ENCODE measurements around the gene TBK1.

TBK1 gene

DNA sequence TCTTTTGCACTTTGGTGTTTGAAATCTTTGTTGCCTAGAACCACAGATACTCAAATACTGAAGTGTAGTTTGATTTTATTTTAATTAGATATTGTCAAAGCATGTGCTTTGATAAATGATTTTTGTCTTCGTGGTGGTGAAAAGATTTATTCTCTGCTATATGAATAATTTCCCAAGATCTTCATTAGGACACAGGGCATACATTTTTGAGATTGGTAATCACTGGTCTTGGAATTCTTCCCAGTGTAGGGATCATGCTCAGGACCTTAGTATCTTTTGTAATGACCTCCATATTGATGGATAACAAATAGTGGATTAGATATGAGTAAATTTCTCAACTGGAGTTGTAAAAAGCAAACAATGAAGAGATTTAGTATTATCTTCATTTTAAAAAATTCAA, 28.2 kb downstream of the TBK1 start:
- Histone ChIP-seq H3K27me3 (ENCODE audit: control insufficient read depth, insufficient read depth, low read length) (no peaks in the 10 kb centered on the region), H3K9ac (ENCODE audit: low read length) (no peak overlapping the region), H3K27ac (ENCODE audit: low read depth, low read length) (no peak overlapping the region), H3K4me1 (ENCODE audit: control insufficient read depth, insufficient read depth, low read length) (no peaks in the 10 kb centered on the region), H3K4me3 (ENCODE audit: low read length) (no peak overlapping the region), H3K36me3 (ENCODE audit: control insufficient read depth, insufficient read depth, low read length) (peaks cover 5% of the 10 kb centered on the region)

DNA sequence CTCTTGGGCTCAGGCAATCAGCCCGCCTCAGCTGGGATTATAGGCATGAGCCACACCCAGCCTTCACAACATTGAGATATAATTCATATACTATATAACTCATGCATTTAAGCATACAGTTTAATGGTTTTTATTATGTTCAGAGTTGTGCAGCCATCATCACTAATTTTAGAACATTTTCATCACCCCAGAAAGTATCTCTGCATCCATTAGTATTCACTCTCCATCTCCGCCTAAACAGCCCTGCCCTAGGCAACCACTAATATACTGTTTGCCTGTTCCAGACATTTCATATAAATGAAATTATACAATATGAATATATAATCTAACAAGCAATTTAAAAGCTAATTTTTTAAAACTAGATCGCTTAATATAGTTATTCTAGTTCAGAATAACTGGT, 34.7 kb downstream of the TBK1 start:
- H3K27me3 ChIP-seq (ENCODE audit: control insufficient read depth, insufficient read depth, low read length) = no peaks in the 10 kb centered on the region

DNA sequence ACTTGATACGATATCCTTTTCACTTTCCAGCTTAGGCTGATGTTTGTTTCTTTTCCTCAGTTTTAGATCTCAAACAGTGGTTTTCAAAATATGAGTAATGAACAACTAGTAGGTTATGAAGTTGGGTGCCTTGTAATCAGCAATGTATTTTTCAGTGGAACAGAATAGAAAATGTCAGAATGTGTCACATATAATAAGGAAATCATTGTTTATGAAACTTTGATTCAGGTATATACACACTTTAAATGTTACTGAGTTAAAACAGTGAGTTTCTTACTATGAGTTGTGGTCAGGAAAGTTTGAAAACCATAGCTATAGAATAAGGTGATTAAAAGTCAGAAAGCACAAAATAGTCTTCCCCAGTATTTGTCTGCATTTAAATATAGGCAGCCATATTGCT, 39.8 kb downstream of the TBK1 start:
- H3K4me3 ChIP-seq (ENCODE audit: low read length) = no peak overlapping the region
- H3K27ac ChIP-seq (ENCODE audit: low read depth, low read length) = no peak overlapping the region
- no peaks in the 10 kb centered on the region for H3K27me3 ChIP-seq (ENCODE audit: control insufficient read depth, insufficient read depth, low read length)
- H3K9ac ChIP-seq (ENCODE audit: low read length) = no peak overlapping the region
- H3K36me3 ChIP-seq (ENCODE audit: control insufficient read depth, insufficient read depth, low read length) = peaks cover 15% of the 10 kb centered on the region
- H3K4me1 ChIP-seq (ENCODE audit: control insufficient read depth, insufficient read depth, low read length) = no peaks in the 10 kb centered on the region

More for the DNA sequence above, 34.7 kb downstream of the TBK1 start:
- H3K36me3 ChIP-seq (ENCODE audit: control insufficient read depth, insufficient read depth, low read length) = peaks cover 9% of the 10 kb centered on the region
- H3K4me3 ChIP-seq (ENCODE audit: low read length) = no peak overlapping the region
- H3K27ac ChIP-seq (ENCODE audit: low read depth, low read length) = no peak overlapping the region
- no peaks in the 10 kb centered on the region for H3K4me1 ChIP-seq (ENCODE audit: control insufficient read depth, insufficient read depth, low read length)
- H3K9ac ChIP-seq (ENCODE audit: low read length) = no peak overlapping the region

DNA sequence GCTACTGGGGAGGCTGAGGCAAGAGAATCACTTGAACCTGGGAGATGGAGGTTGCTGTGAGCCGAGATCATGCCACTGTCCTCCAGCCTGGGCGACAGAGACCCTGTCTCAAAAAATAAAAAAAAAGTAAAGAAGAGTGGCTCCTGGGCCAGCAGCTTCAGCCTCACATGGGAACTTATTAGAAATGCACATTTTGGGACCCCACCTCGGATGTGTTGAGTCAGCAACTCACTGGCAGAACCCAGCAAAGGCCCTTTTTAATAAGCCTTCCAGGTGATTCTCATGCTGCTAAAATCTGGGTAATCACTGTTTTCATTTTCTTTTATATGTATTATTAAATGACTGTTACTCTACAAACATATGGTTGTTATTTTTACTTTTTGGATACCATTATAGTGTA, 41.6 kb downstream of the TBK1 start:
- Histone ChIP-seq H3K4me3 (ENCODE audit: low read length) (no peak overlapping the region), H3K9ac (ENCODE audit: low read length) (no peak overlapping the region), H3K36me3 (ENCODE audit: control insufficient read depth, insufficient read depth, low read length) (peaks cover 15% of the 10 kb centered on the region), H3K4me1 (ENCODE audit: control insufficient read depth, insufficient read depth, low read length) (no peaks in the 10 kb centered on the region), H3K27me3 (ENCODE audit: control insufficient read depth, insufficient read depth, low read length) (no peaks in the 10 kb centered on the region), H3K27ac (ENCODE audit: low read depth, low read length) (no peak overlapping the region)

DNA sequence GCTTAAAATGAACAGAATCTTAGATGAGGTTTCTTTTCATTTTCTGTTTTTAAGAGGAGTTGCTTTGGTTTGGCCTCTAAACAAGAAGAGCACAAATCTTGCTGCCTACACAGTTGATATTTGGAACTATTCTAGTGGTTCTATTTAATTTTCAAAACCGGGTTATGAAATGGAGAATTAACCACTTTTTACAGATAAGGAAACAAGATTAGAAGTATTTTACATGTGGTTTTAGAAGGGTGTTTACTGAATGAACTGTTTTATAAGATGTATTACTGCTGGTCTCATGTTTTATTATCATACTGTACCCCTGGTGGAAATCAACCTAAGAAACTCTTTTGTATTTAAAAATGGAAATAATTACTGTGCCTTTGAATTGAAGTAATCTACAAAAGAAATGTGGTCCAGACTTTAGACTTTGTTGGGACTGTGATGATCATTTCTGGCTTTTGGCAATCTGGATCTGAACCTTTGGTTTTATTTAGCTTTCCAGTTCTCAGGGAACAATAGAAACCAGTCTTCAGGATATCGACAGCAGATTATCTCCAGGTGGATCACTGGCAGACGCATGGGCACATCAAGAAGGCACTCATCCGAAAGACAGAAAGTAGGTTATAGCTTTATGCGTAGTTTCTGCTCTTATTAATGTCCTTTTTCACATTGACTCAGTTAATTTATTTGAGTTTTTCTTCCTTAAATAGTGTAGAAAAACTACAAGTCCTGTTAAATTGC, 43.2 kb downstream of the TBK1 start:
- Histone ChIP-seq H3K27me3 (ENCODE audit: control insufficient read depth, insufficient read depth, low read length) (no peaks in the 10 kb centered on the region), H3K4me3 (ENCODE audit: low read length) (no peak overlapping the region), H3K9ac (ENCODE audit: low read length) (no peak overlapping the region), H3K4me1 (ENCODE audit: control insufficient read depth, insufficient read depth, low read length) (no peaks in the 10 kb centered on the region), H3K36me3 (ENCODE audit: control insufficient read depth, insufficient read depth, low read length) (peaks cover 11% of the 10 kb centered on the region), H3K27ac (ENCODE audit: low read depth, low read length) (no peak overlapping the region)

DNA sequence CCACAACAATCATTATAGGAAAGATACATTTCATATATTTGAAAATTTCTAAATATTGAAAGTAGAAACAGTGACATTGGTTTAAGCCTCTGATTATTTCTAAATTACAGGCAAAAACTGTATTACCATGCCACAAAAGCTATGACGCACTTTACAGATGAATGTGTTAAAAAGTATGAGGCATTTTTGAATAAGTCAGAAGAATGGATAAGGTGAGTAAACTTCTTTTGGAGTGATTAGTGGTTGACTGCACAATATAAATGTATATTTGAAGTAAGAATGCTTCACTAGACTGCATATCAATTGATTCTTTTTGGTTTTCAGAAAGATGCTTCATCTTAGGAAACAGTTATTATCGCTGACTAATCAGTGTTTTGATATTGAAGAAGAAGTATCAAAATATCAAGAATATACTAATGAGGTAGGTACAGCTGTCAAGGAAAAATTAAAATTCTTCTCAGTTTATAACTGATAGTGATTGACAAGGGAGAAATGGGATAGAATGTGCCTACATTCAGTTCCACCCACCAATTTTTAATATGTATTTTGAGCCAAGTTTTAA, 45.0 kb downstream of the TBK1 start:
- H3K4me1 ChIP-seq (ENCODE audit: control insufficient read depth, insufficient read depth, low read length) = no peaks in the 10 kb centered on the region
- no peaks in the 10 kb centered on the region for H3K27me3 ChIP-seq (ENCODE audit: control insufficient read depth, insufficient read depth, low read length)
- H3K4me3 ChIP-seq (ENCODE audit: low read length) = no peak overlapping the region
- H3K9ac ChIP-seq (ENCODE audit: low read length) = no peak overlapping the region
- H3K36me3 ChIP-seq (ENCODE audit: control insufficient read depth, insufficient read depth, low read length) = peaks cover 8% of the 10 kb centered on the region
- no peak overlapping the region for H3K27ac ChIP-seq (ENCODE audit: low read depth, low read length)

DNA sequence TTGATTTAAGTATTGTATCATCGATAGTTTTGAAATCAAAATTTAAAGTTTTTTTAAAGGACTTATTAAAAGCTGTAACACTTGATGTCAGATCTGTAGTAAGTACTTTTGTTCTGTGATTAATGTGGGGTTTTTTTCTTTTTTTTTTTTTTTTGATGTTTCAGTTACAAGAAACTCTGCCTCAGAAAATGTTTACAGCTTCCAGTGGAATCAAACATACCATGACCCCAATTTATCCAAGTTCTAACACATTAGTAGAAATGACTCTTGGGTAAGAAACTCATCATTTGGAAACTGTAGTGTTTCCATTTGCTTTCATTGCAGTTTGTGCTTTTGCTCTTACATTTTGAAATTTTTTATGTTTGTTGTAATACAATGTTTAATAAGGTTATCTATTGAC, 45.6 kb downstream of the TBK1 start:
- no peaks in the 10 kb centered on the region for H3K4me1 ChIP-seq (ENCODE audit: control insufficient read depth, insufficient read depth, low read length)
- H3K4me3 ChIP-seq (ENCODE audit: low read length) = no peak overlapping the region
- H3K27ac ChIP-seq (ENCODE audit: low read depth, low read length) = no peak overlapping the region
- H3K36me3 ChIP-seq (ENCODE audit: control insufficient read depth, insufficient read depth, low read length) = peaks cover 8% of the 10 kb centered on the region
- H3K27me3 ChIP-seq (ENCODE audit: control insufficient read depth, insufficient read depth, low read length) = no peaks in the 10 kb centered on the region
- no peak overlapping the region for H3K9ac ChIP-seq (ENCODE audit: low read length)

DNA sequence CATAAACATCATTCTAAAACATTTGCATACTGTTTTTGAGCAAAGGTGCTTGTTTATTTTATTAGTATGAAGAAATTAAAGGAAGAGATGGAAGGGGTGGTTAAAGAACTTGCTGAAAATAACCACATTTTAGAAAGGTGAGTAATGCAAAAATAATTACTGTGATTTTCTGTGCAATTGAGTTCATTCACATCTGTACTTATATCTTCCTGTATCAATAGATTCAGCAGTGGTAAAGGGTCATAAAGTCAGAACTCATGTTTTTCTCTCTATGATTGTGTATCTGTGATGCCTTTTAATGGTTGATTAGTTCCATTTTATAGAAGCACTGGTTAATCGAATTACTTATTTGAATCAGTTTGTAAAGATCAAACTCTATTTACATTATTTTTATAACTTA, 46.0 kb downstream of the TBK1 start:
- no peaks in the 10 kb centered on the region for H3K4me1 ChIP-seq (ENCODE audit: control insufficient read depth, insufficient read depth, low read length)
- no peak overlapping the region for H3K9ac ChIP-seq (ENCODE audit: low read length)
- peaks cover 8% of the 10 kb centered on the region for H3K36me3 ChIP-seq (ENCODE audit: control insufficient read depth, insufficient read depth, low read length)
- H3K27me3 ChIP-seq (ENCODE audit: control insufficient read depth, insufficient read depth, low read length) = no peaks in the 10 kb centered on the region
- no peak overlapping the region for H3K4me3 ChIP-seq (ENCODE audit: low read length)
- no peak overlapping the region for H3K27ac ChIP-seq (ENCODE audit: low read depth, low read length)

DNA sequence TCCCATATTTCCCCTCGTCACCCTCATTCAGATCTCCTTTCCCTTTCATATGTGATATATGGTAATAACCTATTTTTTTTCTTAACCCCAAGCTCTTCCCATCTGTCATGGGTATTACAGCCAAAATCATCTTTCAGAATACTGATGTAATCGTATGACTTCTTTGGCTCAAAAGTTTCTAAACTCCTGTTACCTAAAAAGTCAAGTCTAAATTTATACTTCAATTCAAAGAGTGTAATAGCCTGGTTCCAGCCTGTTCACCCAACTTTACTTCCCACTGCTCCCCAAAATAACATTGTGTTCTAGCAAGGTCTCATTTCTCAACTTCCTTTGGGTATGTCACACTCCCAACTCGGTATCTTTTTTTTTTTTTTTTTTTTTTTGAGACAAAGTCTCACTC, 48.5 kb downstream of the TBK1 start:
- Histone ChIP-seq H3K9ac (ENCODE audit: low read length) (no peak overlapping the region), H3K4me3 (ENCODE audit: low read length) (no peak overlapping the region), H3K4me1 (ENCODE audit: control insufficient read depth, insufficient read depth, low read length) (no peaks in the 10 kb centered on the region), H3K27ac (ENCODE audit: low read depth, low read length) (no peak overlapping the region), H3K36me3 (ENCODE audit: control insufficient read depth, insufficient read depth, low read length) (peaks cover 6% of the 10 kb centered on the region), H3K27me3 (ENCODE audit: control insufficient read depth, insufficient read depth, low read length) (no peaks in the 10 kb centered on the region)

DNA sequence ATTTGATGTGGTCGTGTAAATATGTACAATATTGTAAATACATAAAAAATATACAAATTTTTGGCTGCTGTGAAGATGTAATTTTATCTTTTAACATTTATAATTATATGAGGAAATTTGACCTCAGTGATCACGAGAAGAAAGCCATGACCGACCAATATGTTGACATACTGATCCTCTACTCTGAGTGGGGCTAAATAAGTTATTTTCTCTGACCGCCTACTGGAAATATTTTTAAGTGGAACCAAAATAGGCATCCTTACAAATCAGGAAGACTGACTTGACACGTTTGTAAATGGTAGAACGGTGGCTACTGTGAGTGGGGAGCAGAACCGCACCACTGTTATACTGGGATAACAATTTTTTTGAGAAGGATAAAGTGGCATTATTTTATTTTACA, 49.6 kb downstream of the TBK1 start:
- Histone ChIP-seq H3K4me1 (ENCODE audit: control insufficient read depth, insufficient read depth, low read length) (no peaks in the 10 kb centered on the region), H3K36me3 (ENCODE audit: control insufficient read depth, insufficient read depth, low read length) (peaks cover 1% of the 10 kb centered on the region), H3K9ac (ENCODE audit: low read length) (no peak overlapping the region), H3K4me3 (ENCODE audit: low read length) (no peak overlapping the region), H3K27me3 (ENCODE audit: control insufficient read depth, insufficient read depth, low read length) (no peaks in the 10 kb centered on the region), H3K27ac (ENCODE audit: low read depth, low read length) (no peak overlapping the region)

DNA sequence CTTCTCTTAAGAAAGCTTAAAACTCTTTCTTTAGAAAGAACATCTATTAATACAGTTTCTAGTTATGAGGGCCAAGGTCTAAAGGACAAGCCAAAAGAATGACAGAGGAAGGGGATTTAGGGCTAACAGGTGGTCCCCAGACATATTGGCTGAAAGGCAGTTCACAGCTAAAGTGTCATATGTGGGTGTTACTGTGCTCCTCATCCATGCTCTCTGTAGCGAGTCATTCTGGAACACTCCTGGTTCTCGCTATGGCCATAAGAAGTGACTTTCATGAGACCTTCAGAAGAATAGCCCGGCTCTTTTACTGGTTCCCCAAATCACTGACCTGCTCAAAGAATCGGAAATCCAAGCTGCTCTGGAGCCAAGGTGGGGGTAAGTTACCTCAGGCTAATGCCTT, 55.0 kb downstream of the TBK1 start:
- H3K27me3 ChIP-seq (ENCODE audit: control insufficient read depth, insufficient read depth, low read length) = no peaks in the 10 kb centered on the region
- H3K27ac ChIP-seq (ENCODE audit: low read depth, low read length) = no peak overlapping the region
- no peaks in the 10 kb centered on the region for H3K36me3 ChIP-seq (ENCODE audit: control insufficient read depth, insufficient read depth, low read length)
- no peak overlapping the region for H3K9ac ChIP-seq (ENCODE audit: low read length)
- no peaks in the 10 kb centered on the region for H3K4me1 ChIP-seq (ENCODE audit: control insufficient read depth, insufficient read depth, low read length)
- H3K4me3 ChIP-seq (ENCODE audit: low read length) = no peak overlapping the region

DNA sequence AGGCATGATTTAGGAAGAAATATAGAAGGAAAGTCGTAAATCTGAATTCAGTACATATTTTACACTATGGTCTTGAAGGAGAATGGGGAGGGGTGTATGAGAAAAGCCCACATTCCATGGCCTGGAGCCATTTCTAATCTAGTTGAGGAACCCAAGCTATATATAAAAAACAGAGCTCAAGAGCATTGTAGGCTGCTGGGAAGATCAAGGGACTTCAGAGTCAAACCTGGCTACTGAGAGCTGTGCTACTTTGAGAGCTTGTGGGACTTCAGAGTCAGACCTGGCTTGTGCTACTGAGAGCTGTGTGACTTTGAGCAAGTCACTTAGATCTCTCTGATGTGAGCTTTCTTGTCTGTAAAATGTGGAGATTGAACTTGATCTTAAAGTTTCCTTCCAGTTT, 58.7 kb downstream of the TBK1 start:
- no peak overlapping the region for H3K4me3 ChIP-seq (ENCODE audit: low read length)
- no peaks in the 10 kb centered on the region for H3K4me1 ChIP-seq (ENCODE audit: control insufficient read depth, insufficient read depth, low read length)
- no peak overlapping the region for H3K9ac ChIP-seq (ENCODE audit: low read length)
- H3K27me3 ChIP-seq (ENCODE audit: control insufficient read depth, insufficient read depth, low read length) = no peaks in the 10 kb centered on the region
- no peaks in the 10 kb centered on the region for H3K36me3 ChIP-seq (ENCODE audit: control insufficient read depth, insufficient read depth, low read length)
- no peak overlapping the region for H3K27ac ChIP-seq (ENCODE audit: low read depth, low read length)

DNA sequence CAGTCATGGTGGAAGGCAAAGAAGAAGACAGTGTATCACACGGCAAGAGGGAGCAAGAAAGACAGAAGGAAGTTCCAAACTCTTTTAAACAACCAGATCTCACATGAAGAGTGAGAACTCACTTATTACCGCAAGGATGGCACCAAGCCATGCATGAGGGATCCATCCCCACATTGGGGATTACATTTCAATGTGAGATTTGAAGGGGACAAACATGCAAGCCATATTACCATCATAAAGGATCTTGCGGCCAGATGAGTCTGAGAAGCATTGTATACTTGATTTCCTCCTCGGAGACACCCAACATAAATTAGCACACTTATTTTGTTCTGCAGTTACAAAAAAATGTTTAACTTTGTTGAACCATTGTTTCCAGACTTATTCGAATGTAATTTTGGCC, 66.5 kb downstream of the TBK1 start:
- no peak overlapping the region for H3K9ac ChIP-seq (ENCODE audit: low read length)
- H3K4me3 ChIP-seq (ENCODE audit: low read length) = no peak overlapping the region
- no peaks in the 10 kb centered on the region for H3K4me1 ChIP-seq (ENCODE audit: control insufficient read depth, insufficient read depth, low read length)
- no peaks in the 10 kb centered on the region for H3K36me3 ChIP-seq (ENCODE audit: control insufficient read depth, insufficient read depth, low read length)
- H3K27me3 ChIP-seq (ENCODE audit: control insufficient read depth, insufficient read depth, low read length) = no peaks in the 10 kb centered on the region
- no peak overlapping the region for H3K27ac ChIP-seq (ENCODE audit: low read depth, low read length)
